Mesenchymal stem cell (in vitro differentiated cells and primary cell): ENCODE measurements around the gene ZPBP2.

Experiments
- DNase-seq: peaks from one replicate; pipeline ENCODE4 v3.0.0-alpha.2; 2013
- H2AFZ ChIP-seq: one replicate; pipeline ENCODE4 v1.6.1; 2013; ENCODE audit warnings: low read depth, mild to moderate bottlenecking, control low read depth, inconsistent platforms, low read length, moderate library complexity
- H2AK5ac ChIP-seq: 2 replicates; pipeline ENCODE4 v1.6.1; 2013; ENCODE audit warnings: low read length, moderate library complexity, mild to moderate bottlenecking, inconsistent platforms; ENCODE audit not compliant: severe bottlenecking
- H2BK120ac ChIP-seq: one replicate; pipeline ENCODE4 v1.6.1; 2013; ENCODE audit warnings: low read depth, mild to moderate bottlenecking, inconsistent platforms, low read length, moderate library complexity
- H2BK12ac ChIP-seq, 2 experiments: one replicate each; pipeline ENCODE4 v1.6.1; 2013; ENCODE audit warnings: inconsistent platforms in 2 of 2, low read length in 2 of 2, mild to moderate bottlenecking in 2 of 2, moderate library complexity in 2 of 2, control low read depth in 1 of 2
- H2BK15ac ChIP-seq: one replicate; pipeline ENCODE4 v1.6.1; 2013; ENCODE audit warnings: mild to moderate bottlenecking, low read depth, inconsistent platforms; ENCODE audit not compliant: poor library complexity, severe bottlenecking
- H2BK5ac ChIP-seq: 2 replicates; pipeline ENCODE4 v1.6.1; 2013; ENCODE audit warnings: low read depth, mild to moderate bottlenecking, low read length, control low read depth, inconsistent platforms; ENCODE audit not compliant: poor library complexity, severe bottlenecking
- H3K14ac ChIP-seq, 2 experiments: one replicate each; pipeline ENCODE4 v1.6.1; 2013; ENCODE audit warnings: inconsistent platforms in 2 of 2, low read length in 2 of 2, control low read depth in 1 of 2, mild to moderate bottlenecking in 1 of 2, moderate library complexity in 1 of 2
- H3K18ac ChIP-seq, 2 experiments: one replicate each; pipeline ENCODE4 v1.6.1; 2013; ENCODE audit warnings: inconsistent platforms in 2 of 2, low read length in 2 of 2, control low read depth in 1 of 2, low read depth in 1 of 2, mild to moderate bottlenecking in 1 of 2
- H3K23ac ChIP-seq, 2 experiments: one replicate each; pipeline ENCODE4 v1.6.1; 2013; ENCODE audit warnings: inconsistent platforms in 2 of 2, low read length in 2 of 2, mild to moderate bottlenecking in 2 of 2, moderate library complexity in 2 of 2, control low read depth in 1 of 2
- H3K27ac ChIP-seq: 2 replicates; pipeline ENCODE4 v1.5.1; 2013; ENCODE audit warnings: mild to moderate bottlenecking, moderate library complexity, low read length, control low read depth, inconsistent platforms; ENCODE audit not compliant: poor library complexity, severe bottlenecking
- H3K27me3 ChIP-seq, 2 experiments: 2 replicates each; pipeline versions ENCODE4 v1.6.1 to v1.7.0; 2013; ENCODE audit warnings: low read length in 2 of 2, mild to moderate bottlenecking in 2 of 2, moderate library complexity in 2 of 2, control low read depth in 1 of 2, inconsistent platforms in 1 of 2; ENCODE audit not compliant: control insufficient read depth in 1 of 2, insufficient read depth in 1 of 2
- H3K36me3 ChIP-seq, 2 experiments: 2 replicates each; pipeline versions ENCODE4 v1.6.1 to v1.7.0; 2013; ENCODE audit warnings: low read length in 2 of 2, control low read depth in 1 of 2, inconsistent platforms in 1 of 2, low read depth in 1 of 2, mild to moderate bottlenecking in 1 of 2; ENCODE audit not compliant: insufficient read depth in 2 of 2, control insufficient read depth in 1 of 2
- H3K4ac ChIP-seq, 2 experiments: one replicate each; pipeline ENCODE4 v1.6.1; 2013; ENCODE audit warnings: inconsistent platforms in 2 of 2, low read length in 2 of 2, mild to moderate bottlenecking in 2 of 2, moderate library complexity in 2 of 2, control low read depth in 1 of 2, low read depth in 1 of 2
- H3K4me1 ChIP-seq: 2 replicates; pipeline ENCODE4 v1.6.1; 2013; ENCODE audit warnings: low read depth, low read length, control low read depth; ENCODE audit not compliant: control insufficient read depth, insufficient read depth
- H3K4me2 ChIP-seq: 2 replicates; pipeline ENCODE4 v1.6.1; 2013; ENCODE audit warnings: low read length, mild to moderate bottlenecking, inconsistent platforms; ENCODE audit not compliant: poor library complexity, severe bottlenecking
- H3K4me3 ChIP-seq, 2 experiments: 2 replicates each; pipeline versions ENCODE4 v1.5.1 to v1.7.0; 2013; ENCODE audit warnings: low read length in 2 of 2, mild to moderate bottlenecking in 2 of 2, control low read depth in 1 of 2, low read depth in 1 of 2; ENCODE audit not compliant: insufficient read depth in 1 of 2
- H3K79me1 ChIP-seq: replicated peaks from 2 replicates; pipeline ENCODE4 v1.6.1; 2013; ENCODE audit warnings: mild to moderate bottlenecking, control low read depth, low read length, inconsistent platforms; ENCODE audit not compliant: poor library complexity, severe bottlenecking
- H3K9ac ChIP-seq: 2 replicates; pipeline ENCODE4 v1.7.0; 2013; ENCODE audit warnings: mild to moderate bottlenecking, low read length, moderate library complexity
- H3K9me3 ChIP-seq: 2 replicates; pipeline ENCODE4 v1.7.0; 2013; ENCODE audit warnings: mild to moderate bottlenecking, low read length; ENCODE audit not compliant: control insufficient read depth
- H4K8ac ChIP-seq: one replicate; pipeline ENCODE4 v1.6.1; 2013; ENCODE audit warnings: inconsistent platforms, mild to moderate bottlenecking, low read length, moderate library complexity
- H4K91ac ChIP-seq: one replicate; pipeline ENCODE4 v1.6.1; 2013; ENCODE audit warnings: mild to moderate bottlenecking, low read length, inconsistent platforms
- WGBS: methylation state at CpG from one replicate; pipeline ENCODE4 v1.1.7; 2013; ENCODE audit warnings: mixed read lengths; 5-methylcytosine and 5-hydroxymethylcytosine counted together

ZPBP2 gene

GRCh38 chr17:39822051-39822451 lies 46.0 kb upstream of the ZPBP2 start:
- no peak overlapping the region for H3K23ac ChIP-seq
- H2BK15ac ChIP-seq, result no peak overlapping the region
- H3K4me2 ChIP-seq, result no peak overlapping the region
- no peak overlapping the region for H3K14ac ChIP-seq
- H3K4me3 ChIP-seq, result no peak overlapping the region
- no peak overlapping the region for H3K4ac ChIP-seq
- H3K36me3 ChIP-seq, result no peaks in the 10 kb centered on the region
- peaks cover 13% of the 10 kb centered on the region for H3K9me3 ChIP-seq
- no peak overlapping the region for H2BK120ac ChIP-seq
- WGBS, result 73% methylated on average over 2 of the region's 2 CpGs
- no peak overlapping the region for H4K91ac ChIP-seq
- DNase-seq, result no peak
- peaks cover 0 to 23% of the 10 kb centered on the region in 2 experiments for H3K27me3 ChIP-seq
- H3K18ac ChIP-seq, result no peak overlapping the region
- no peaks in the 10 kb centered on the region for H3K79me1 ChIP-seq
- H4K8ac ChIP-seq, result no peak overlapping the region
- no peak overlapping the region for H3K9ac ChIP-seq
- no peak overlapping the region for H2BK5ac ChIP-seq
- no peak overlapping the region for H3K27ac ChIP-seq
- no peak overlapping the region for H2AFZ ChIP-seq
- peaks cover 1% of the 10 kb centered on the region for H3K4me1 ChIP-seq
- no peak overlapping the region for H2AK5ac ChIP-seq
- H2BK12ac ChIP-seq, result no peak overlapping the region

- H3K36me3 ChIP-seq, result no peaks in the 10 kb centered on the region
- H3K14ac ChIP-seq, result no peak overlapping the region
- no peak overlapping the region for H2AK5ac ChIP-seq
- no peak overlapping the region for H3K4ac ChIP-seq
- H2BK12ac ChIP-seq, result no peak overlapping the region
- H3K9ac ChIP-seq, result no peak overlapping the region
- peaks cover 13% of the 10 kb centered on the region for H3K9me3 ChIP-seq
- no peak overlapping the region for H3K4me3 ChIP-seq
- H3K4me1 ChIP-seq, result peaks cover 1% of the 10 kb centered on the region
- no peak overlapping the region for H3K18ac ChIP-seq
- no peaks in the 10 kb centered on the region for H3K79me1 ChIP-seq
- no peak overlapping the region for H2BK5ac ChIP-seq
- WGBS, result 85% methylated on average over 5 of the region's 5 CpGs
- H3K23ac ChIP-seq, result no peak overlapping the region
- H3K27me3 ChIP-seq, result peaks cover 0 to 35% of the 10 kb centered on the region in 2 experiments
- H2BK15ac ChIP-seq, result no peak overlapping the region
- H4K91ac ChIP-seq, result no peak overlapping the region
- no peak overlapping the region for H2BK120ac ChIP-seq
- H2AFZ ChIP-seq, result no peak overlapping the region
- H4K8ac ChIP-seq, result no peak overlapping the region
- H3K4me2 ChIP-seq, result no peak overlapping the region
- H3K27ac ChIP-seq, result no peak overlapping the region
- DNase-seq, result no peak
Observed at GRCh38 chr17:39823407-39824054, 44.5 kb upstream of the ZPBP2 start.

GRCh38 chr17:39826334-39826733 lies 41.7 kb upstream of the ZPBP2 start:
- no peak overlapping the region for H2AFZ ChIP-seq
- H3K9me3 ChIP-seq, result peaks cover 13% of the 10 kb centered on the region
- H3K4me3 ChIP-seq, result no peak overlapping the region
- no peak overlapping the region for H4K91ac ChIP-seq
- H2BK12ac ChIP-seq, result no peak overlapping the region
- no peak overlapping the region for H3K4me2 ChIP-seq
- H3K27me3 ChIP-seq, result peaks cover 0 to 27% of the 10 kb centered on the region in 2 experiments
- no peak overlapping the region for H4K8ac ChIP-seq
- no peak overlapping the region for H2BK15ac ChIP-seq
- no peak overlapping the region for H3K14ac ChIP-seq
- H3K36me3 ChIP-seq, result no peaks in the 10 kb centered on the region
- DNase-seq, result no peak
- H2BK5ac ChIP-seq, result no peak overlapping the region
- no peak overlapping the region for H3K4ac ChIP-seq
- H3K27ac ChIP-seq, result no peak overlapping the region
- H3K79me1 ChIP-seq, result no peaks in the 10 kb centered on the region
- 87% methylated on average over 2 of the region's 2 CpGs for WGBS
- H3K23ac ChIP-seq, result no peak overlapping the region
- H2BK120ac ChIP-seq, result no peak overlapping the region
- H2AK5ac ChIP-seq, result no peak overlapping the region
- H3K9ac ChIP-seq, result no peak overlapping the region
- H3K4me1 ChIP-seq, result no peaks in the 10 kb centered on the region
- no peak overlapping the region for H3K18ac ChIP-seq

- peaks cover 0 to 31% of the 10 kb centered on the region in 2 experiments for H3K27me3 ChIP-seq
- no peak overlapping the region for H4K8ac ChIP-seq
- H3K79me1 ChIP-seq, result no peaks in the 10 kb centered on the region
- H3K4me2 ChIP-seq, result no peak overlapping the region
- no peak overlapping the region for H3K18ac ChIP-seq
- H2BK5ac ChIP-seq, result no peak overlapping the region
- no peak overlapping the region for H2BK15ac ChIP-seq
- H3K23ac ChIP-seq, result no peak overlapping the region
- no peak overlapping the region for H3K27ac ChIP-seq
- H2BK12ac ChIP-seq, result no peak overlapping the region
- no peak for DNase-seq
- H2BK120ac ChIP-seq, result no peak overlapping the region
- H2AK5ac ChIP-seq, result no peak overlapping the region
- H3K4me3 ChIP-seq, result no peak overlapping the region
- no peak overlapping the region for H3K4ac ChIP-seq
- 87% methylated on average over 4 of the region's 4 CpGs for WGBS
- H3K9me3 ChIP-seq, result peaks cover 9% of the 10 kb centered on the region
- H3K4me1 ChIP-seq, result no peaks in the 10 kb centered on the region
- H3K14ac ChIP-seq, result no peak overlapping the region
- no peak overlapping the region for H4K91ac ChIP-seq
- H3K36me3 ChIP-seq, result no peaks in the 10 kb centered on the region
- H2AFZ ChIP-seq, result no peak overlapping the region
- no peak overlapping the region for H3K9ac ChIP-seq
Observed at GRCh38 chr17:39828443-39828842, 39.6 kb upstream of the ZPBP2 start.
